ENCODE data around the gene NFASC.

Gene NFASC

GRCh38 chr1:204974327-204974726, 103.7 kb downstream of the NFASC start:
- in situ Hi-C loops (cut with HindIII; ENCODE audit: low sequenced_read_pairs) = no loop called here
- H3K4me3 ChIP-seq (ENCODE audit: low read depth, low read length) = no peak overlapping the region
- no peak for TF ChIP-seq CTCF (IDR thresholded peaks at IDR 0.05; ENCODE audit: low read depth, low read length)
- no peak for DNase-seq (ENCODE audit: low read depth, low spot score)

- H3K4me3 ChIP-seq (ENCODE audit: low read depth, low read length) = no peak overlapping the region
- in situ Hi-C loops (cut with HindIII; ENCODE audit: low sequenced_read_pairs) = no loop called here
- DNase-seq (ENCODE audit: low read depth, low spot score) = no peak
- TF ChIP-seq CTCF (IDR thresholded peaks at IDR 0.05; ENCODE audit: low read depth, low read length) = no peak
Measured at GRCh38 chr1:204975021-204975420, 104.4 kb downstream of the NFASC start.

GRCh38 chr1:204975568-204976235, 105.0 kb downstream of the NFASC start:
- DNase-seq (ENCODE audit: low read depth, low spot score) = peak; percentile 33
- no peak overlapping the region for H3K4me3 ChIP-seq (ENCODE audit: low read depth, low read length)
- in situ Hi-C loops (cut with HindIII; ENCODE audit: low sequenced_read_pairs) = no loop called here
- peak; percentile 96 for TF ChIP-seq CTCF (IDR thresholded peaks at IDR 0.05; ENCODE audit: low read depth, low read length)

- TF ChIP-seq CTCF (IDR thresholded peaks at IDR 0.05; ENCODE audit: low read depth, low read length) = no peak
- in situ Hi-C loops (cut with HindIII; ENCODE audit: low sequenced_read_pairs) = no loop called here
- H3K4me3 ChIP-seq (ENCODE audit: low read depth, low read length) = no peak overlapping the region
- no peak for DNase-seq (ENCODE audit: low read depth, low spot score)
Measured at GRCh38 chr1:204976646-204977045, 106.0 kb downstream of the NFASC start.

- no peak for TF ChIP-seq CTCF (IDR thresholded peaks at IDR 0.05; ENCODE audit: low read depth, low read length)
- H3K4me3 ChIP-seq (ENCODE audit: low read depth, low read length) = no peak overlapping the region
- DNase-seq (ENCODE audit: low read depth, low spot score) = no peak
- in situ Hi-C loops (cut with HindIII; ENCODE audit: low sequenced_read_pairs) = no loop called here
Measured at GRCh38 chr1:204977318-204977717, 106.7 kb downstream of the NFASC start.

- TF ChIP-seq CTCF (IDR thresholded peaks at IDR 0.05; ENCODE audit: low read depth, low read length) = no peak
- DNase-seq (ENCODE audit: low read depth, low spot score) = no peak
- in situ Hi-C loops (cut with HindIII; ENCODE audit: low sequenced_read_pairs) = no loop called here
- H3K4me3 ChIP-seq (ENCODE audit: low read depth, low read length) = no peak overlapping the region
Measured at GRCh38 chr1:204978782-204979181, 108.1 kb downstream of the NFASC start.

Measured in astrocyte of the spinal cord (primary cell).